ENCODE measurements around the gene SLC22A17.

Gene SLC22A17

GRCh38 chr14:23320584-23321571 is 31.8 kb downstream of the SLC22A17 start, which contains the start of gene PABPN1:
Gene PABPN1, plus strand, starts transcription at chr14:23321457. Its CDS starts 13 bp downstream, at chr14:23321470.
- peak; percentile 99 for DNase-seq (ENCODE audit: low read depth)
- H3K4me3 ChIP-seq (ENCODE audit: low read depth, low read length) = peak within 1 kb of the TSS; percentile 85

- no peak for DNase-seq (ENCODE audit: low read depth)
These were observed 32.7 kb downstream of the SLC22A17 start for GRCh38 chr14:23319746-23320583.

GRCh38 chr14:23316300-23316699 is 36.4 kb downstream of the SLC22A17 start:
- H3K4me3 ChIP-seq (ENCODE audit: low read depth, low read length) = no peak overlapping the region
- no peak for DNase-seq (ENCODE audit: low read depth)

More at GRCh38 chr14:23319746-23320583, 32.7 kb downstream of the SLC22A17 start:
- H3K4me3 ChIP-seq (ENCODE audit: low read depth, low read length) = peak overlapping the region; percentile 44

DNA sequence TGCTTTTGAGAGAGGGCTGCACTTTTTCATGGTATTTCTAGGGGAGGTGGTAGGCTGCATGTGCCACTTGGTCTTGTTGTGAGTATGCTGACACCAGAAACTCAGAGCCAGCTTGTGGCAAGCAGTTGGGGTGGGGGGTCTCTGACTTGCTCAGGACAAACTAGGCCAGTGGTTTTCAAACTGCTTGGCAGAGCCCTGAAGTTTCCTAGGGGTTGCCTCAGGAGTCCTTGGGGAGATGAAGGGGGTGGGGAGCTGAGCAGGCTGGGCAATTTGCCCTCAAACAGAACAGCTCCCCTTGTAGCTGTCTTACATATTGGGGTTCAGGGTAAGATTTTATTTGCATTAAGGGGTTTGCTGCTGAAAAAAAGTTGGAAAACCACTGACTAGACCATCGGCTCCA is 42.1 kb downstream of the SLC22A17 start:
- H3K4me3 ChIP-seq (ENCODE audit: low read depth, low read length) = no peak overlapping the region
- DNase-seq (ENCODE audit: low read depth) = no peak

DNA sequence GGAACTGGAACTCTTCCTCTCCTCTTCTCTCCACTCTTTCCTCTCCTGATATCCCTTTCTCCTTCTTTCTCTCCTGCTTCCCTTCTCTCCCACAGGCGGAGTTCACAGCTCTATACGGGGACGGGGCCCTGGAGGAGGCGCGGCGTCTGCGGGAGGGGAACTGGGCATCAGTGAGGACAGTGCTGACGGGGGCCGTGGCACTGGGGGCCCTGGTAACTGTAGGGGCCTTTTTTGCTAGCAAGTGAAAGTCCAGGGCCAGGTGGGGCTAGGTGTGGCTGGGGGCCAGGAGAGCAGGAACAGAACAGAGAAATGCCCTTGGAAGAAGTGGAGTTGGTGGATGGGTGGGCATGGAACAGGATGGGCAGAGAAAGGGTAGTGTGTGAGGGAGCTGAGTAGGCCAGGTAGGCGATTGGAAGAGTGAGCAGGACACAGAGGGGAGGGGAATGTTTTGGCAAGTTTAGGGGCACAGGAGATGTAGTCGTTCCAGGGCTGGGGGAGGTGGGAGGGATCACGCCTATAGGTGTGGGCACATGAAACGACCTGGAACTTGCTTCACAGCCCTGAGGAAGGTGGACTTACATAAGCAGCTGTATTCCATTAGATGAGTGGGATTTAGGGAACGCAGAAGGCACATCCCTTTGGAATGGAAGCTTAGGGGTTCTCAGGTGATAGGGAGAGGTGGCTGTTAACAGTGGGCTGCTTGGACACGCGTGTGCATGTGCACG is 43.8 kb downstream of the SLC22A17 start:
- H3K4me3 ChIP-seq (ENCODE audit: low read depth, low read length) = peak overlapping the region; percentile 95
- no peak for DNase-seq (ENCODE audit: low read depth)

DNA sequence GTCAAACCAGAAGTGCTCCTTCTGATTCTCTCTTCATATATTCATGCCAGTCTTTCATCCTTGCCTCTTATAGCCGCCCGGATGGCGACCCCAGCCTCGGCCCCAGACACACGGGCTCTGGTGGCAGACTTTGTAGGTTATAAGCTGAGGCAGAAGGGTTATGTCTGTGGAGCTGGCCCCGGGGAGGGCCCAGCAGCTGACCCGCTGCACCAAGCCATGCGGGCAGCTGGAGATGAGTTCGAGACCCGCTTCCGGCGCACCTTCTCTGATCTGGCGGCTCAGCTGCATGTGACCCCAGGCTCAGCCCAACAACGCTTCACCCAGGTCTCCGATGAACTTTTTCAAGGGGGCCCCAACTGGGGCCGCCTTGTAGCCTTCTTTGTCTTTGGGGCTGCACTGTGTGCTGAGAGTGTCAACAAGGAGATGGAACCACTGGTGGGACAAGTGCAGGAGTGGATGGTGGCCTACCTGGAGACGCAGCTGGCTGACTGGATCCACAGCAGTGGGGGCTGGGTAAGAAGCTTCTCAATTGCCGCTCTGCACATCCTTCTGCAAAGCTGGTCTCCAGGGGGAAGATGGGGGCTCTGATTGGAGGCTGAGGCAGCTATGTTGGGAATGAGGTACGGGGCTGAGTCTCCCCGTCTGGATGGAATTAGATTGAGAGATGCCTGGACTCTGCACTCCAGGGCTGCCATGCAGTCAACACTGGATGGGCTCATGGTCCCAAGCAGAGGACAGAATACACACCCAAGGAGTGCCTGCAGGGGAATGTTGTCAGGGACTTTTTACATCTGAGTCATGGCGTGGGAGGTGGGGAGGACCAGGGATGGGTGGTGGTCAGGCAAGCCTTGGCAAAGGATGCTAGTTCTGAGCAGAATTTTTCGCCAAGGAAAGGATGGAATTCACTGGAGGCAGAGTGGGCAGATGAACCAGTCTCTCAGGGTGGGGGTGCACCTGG is 44.7 kb downstream of the SLC22A17 start:
- H3K4me3 ChIP-seq (ENCODE audit: low read depth, low read length) = peak overlapping the region; percentile 95
- DNase-seq (ENCODE audit: low read depth) = no peak

GRCh38 chr14:23307146-23307530 is 45.5 kb downstream of the SLC22A17 start:
- peak overlapping the region; percentile 95 for H3K4me3 ChIP-seq (ENCODE audit: low read depth, low read length)
- DNase-seq (ENCODE audit: low read depth) = no peak

GRCh38 chr14:23306412-23307145 is 46.1 kb downstream of the SLC22A17 start, which contains the start of gene BCL2L2:
Gene BCL2L2, plus strand, starts transcription at chr14:23306833. Its CDS starts 935 bp downstream, at chr14:23307768.
- peak within 1 kb of the TSS; percentile 95 for H3K4me3 ChIP-seq (ENCODE audit: low read depth, low read length)
- peak; percentile 66 for DNase-seq (ENCODE audit: low read depth)

- no peak for DNase-seq (ENCODE audit: low read depth)
- peak within 1 kb of the TSS; percentile 76 for H3K4me3 ChIP-seq (ENCODE audit: low read depth, low read length)
These were observed 50.1 kb downstream of the SLC22A17 start, which contains the start of gene PPP1R3E for GRCh38 chr14:23302290-23303225. Gene PPP1R3E, minus strand, starts transcription at chr14:23302859. Its CDS starts 283 bp downstream, at chr14:23302576.

- DNase-seq (ENCODE audit: low read depth) = no peak
- peak overlapping the region; percentile 76 for H3K4me3 ChIP-seq (ENCODE audit: low read depth, low read length)
These were observed 50.8 kb downstream of the SLC22A17 start for GRCh38 chr14:23301969-23302289.

GRCh38 chr14:23301288-23301968 is 51.3 kb downstream of the SLC22A17 start:
- peak overlapping the region; percentile 76 for H3K4me3 ChIP-seq (ENCODE audit: low read depth, low read length)
- peak; percentile 97 for DNase-seq (ENCODE audit: low read depth)

- H3K4me3 ChIP-seq (ENCODE audit: low read depth, low read length) = peak overlapping the region; percentile 76
- DNase-seq (ENCODE audit: low read depth) = no peak
These were observed 51.9 kb downstream of the SLC22A17 start for GRCh38 chr14:23300687-23301223.

- DNase-seq (ENCODE audit: low read depth) = no peak
These were observed 52.6 kb downstream of the SLC22A17 start for GRCh38 chr14:23299986-23300686.

DNA sequence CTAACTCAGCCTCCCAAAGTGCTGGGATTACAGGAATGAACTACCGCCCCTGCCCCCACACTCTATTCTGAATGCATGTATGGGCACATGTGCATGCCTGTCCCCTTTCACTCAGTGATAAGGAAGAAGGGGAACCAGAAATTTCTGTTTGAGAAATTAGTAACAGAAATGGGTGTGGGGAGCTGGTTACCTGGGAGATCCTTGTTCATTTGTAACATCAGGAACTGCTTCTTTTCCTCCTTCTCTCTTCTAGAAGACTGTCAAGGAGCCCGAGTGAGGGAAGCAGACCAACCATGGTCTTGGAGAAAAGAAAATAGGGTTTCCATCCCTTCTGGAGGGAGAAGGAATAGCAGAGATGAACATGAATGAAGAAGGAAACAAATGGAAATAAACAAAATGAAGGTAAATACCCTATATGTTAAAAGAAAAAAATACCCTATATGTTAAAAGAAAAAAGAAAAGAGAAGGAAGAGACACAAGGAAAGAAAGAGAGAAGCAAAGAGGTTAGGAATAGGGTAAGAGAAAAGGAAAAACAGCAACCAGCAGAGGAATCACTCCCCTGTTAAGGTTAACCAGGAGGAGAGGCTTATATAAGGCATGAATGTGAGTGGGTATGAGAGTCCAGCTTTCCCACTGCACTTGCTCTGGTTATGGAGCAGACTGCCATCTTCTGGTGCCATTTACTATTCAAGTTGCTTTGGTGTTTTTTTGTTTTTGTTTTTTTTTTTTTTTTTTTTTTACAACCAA is 53.3 kb downstream of the SLC22A17 start:
- no peak overlapping the region for H3K4me3 ChIP-seq (ENCODE audit: low read depth, low read length)
- DNase-seq (ENCODE audit: low read depth) = no peak

More at GRCh38 chr14:23299986-23300686, 52.6 kb downstream of the SLC22A17 start:
- peak overlapping the region; percentile 76 for H3K4me3 ChIP-seq (ENCODE audit: low read depth, low read length)
